ENCODE data around the gene AJM1.
"Not testable (repeated sequence)": the region's sequence is repeated elsewhere in the genome, so short reads cannot be mapped to it uniquely, and the experiment has no call there.

AJM1 gene

DNA sequence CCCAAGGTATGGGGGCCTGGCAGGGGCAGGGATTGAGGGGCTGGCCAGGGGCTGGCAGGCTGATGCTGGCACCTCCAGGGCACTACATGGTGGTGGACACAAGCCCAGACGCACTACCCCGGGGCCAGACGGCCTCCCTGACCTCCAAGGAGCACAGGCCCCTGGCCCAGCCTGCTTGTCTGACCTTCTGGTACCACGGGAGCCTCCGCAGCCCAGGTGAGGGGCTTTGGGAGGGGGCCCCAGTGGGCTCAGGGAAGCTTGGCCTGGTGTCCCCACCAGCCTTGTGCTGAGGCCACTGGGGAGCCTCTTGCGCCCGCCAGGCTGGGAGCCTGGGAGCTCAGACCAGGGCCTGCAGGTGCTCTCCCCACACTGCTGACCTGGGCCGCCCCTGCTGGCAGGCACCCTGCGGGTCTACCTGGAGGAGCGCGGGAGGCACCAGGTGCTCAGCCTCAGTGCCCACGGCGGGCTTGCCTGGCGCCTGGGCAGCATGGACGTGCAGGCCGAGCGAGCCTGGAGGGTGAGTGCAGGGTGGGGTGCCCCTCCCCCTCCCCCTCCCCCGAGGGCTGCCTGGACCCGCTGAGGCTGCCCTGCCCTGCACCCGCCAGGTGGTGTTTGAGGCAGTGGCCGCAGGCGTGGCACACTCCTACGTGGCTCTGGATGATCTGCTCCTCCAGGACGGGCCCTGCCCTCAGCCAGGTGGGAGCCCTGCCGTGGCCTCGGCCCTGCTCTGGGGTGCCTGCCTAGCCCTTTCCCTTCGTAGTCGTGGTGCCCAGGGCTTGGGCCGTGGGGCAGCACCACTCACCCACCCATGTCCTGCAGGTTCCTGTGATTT is 15.5 kb downstream of the AJM1 start:
- no peak for DNase-seq

DNA sequence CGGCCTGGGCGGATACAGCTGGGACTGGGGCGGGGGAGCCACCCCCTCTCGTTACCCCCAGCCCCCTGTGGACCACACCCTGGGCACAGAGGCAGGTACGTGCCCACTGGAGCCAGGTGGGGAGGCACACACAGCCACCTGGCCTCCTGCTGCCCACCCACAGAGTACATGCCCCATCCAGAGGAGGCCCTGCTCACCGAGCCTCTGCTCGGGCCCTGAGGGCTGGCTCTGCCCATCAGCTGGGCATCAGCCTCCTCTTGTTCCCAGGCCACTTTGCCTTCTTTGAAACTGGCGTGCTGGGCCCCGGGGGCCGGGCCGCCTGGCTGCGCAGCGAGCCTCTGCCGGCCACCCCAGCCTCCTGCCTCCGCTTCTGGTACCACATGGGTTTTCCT is 16.2 kb downstream of the AJM1 start:
- no peak for DNase-seq

DNA sequence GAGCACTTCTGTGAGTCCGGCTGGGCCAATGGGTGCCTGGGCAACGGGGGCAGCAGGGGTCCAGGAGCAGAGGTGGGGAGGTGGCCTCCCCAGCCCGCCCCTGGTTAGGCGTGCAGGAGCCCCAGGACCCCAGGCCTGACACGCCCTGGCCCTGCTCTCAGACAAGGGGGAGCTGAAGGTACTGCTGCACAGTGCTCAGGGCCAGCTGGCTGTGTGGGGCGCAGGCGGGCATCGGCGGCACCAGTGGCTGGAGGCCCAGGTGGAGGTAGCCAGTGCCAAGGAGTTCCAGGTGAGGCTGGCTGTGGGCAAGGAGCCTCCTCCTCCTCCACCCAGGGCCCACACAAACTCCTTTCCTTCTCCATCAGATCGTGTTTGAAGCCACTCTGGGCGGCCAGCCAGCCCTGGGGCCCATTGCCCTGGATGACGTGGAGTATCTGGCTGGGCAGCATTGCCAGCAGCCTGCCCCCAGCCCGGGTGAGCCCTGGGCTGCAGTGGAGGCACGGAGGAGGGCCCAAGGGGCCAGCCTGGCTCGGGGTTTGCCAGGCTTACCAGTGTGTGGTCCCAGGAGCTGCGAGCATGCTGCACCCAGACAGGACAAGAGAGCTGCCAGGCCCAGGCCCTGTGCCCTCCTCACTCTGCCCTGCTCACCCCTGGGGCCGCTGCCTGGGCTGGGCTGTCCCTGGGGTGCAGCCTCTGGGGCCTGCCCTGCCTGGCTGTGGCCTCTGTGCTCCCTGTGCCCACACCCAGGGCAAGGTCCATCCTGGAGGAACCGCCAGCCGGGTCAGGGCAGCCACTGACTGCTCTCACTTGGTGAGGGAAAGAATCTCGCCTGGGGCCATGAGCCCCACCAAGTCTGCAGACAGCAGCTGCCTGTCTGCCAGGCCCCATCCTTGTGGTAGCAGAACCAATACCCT is 16.8 kb downstream of the AJM1 start:
- DNase-seq, result no peak

DNA sequence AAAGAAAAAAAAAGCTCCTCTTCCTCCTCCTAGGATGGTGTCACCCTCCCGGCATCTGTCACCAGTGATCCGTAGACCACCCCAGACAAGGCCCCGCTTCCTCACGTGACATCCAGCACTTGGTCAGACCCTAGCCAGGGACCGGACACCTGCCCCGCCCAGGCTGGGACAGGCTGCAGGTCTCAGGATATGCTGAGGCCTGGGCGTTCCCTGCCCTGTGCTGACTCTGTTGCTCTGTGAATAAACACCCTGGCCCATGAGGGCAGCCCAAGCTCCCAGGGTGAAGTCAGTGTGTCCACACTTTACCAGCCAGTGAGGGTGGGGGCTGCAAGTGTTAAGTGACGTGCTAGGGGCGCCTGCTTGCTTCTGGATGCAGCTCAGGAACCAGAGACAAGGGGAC is 18.3 kb downstream of the AJM1 start:
- no peak for DNase-seq

DNA sequence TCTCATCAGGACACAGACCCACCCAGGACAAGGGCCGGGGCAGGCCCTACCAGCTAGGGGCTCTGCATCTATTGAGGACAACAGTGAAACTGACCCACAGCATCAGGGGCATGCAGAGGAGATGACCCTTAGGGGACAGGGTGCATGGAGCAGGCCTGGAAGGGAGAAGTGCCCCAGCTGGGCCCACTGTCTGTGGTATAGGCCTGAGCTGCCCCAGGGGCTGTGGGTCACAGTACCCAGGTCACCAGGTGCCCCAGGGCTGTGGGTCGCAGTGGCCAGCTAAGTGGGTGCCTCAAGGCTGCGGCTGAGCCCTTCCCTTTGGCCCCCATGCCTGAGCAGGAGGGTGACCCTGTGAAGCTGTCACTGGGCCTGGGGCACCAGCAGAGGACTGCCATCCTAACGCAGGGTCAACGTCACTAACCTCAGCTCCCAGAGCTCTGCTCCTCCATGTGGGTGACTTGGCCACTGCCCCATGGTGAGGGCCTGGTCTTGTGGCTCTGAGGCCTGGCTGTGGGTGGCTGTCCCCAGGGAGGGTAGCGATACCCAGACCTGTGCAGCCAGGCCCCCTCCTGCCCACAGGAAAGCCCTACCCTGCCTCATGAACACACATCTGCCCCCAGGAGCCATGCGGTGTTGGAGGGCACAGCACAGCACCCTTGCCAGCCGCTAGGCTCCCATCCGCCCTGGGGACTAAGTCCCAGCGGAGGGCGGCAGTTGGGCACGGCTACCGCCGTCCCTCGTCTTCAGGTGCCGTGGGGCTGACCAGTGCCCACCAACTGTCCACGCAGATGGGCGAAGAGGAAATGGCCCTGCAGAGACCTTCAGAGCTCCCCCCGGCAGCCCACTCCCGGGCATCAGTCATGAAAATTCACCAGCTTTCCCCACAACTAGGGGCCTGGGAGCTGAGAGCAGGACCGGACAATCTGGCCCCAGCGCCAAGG is 18.9 kb downstream of the AJM1 start:
- no peak for DNase-seq

DNA sequence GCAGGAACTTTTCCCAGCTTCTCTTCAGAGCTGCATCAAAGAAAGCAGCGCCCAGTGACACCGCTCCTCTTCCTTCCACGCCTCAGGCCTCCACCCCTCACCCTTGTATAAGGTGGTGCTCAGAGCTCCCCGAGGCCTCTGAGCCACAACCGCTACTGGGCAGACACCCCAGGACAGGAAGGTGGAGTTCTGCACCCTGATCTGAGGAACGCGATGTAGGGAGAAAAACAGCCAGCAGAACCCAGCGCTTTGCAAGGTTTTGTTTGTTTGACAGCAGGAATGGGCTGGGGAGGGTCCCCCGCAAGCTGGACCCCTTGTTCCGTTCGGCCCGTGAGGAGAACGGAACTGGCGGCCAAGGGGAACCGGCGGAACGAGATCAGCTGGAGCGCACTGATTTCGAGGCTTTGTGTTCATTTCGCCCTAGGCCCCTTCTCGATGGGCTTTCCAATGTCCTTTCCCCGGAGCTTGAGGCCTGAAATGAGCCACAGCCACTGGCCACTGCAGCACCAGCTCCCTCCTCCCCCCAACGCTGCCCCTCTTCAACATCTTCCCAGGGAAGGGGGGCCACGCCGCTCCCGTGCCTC is 19.7 kb downstream of the AJM1 start:
- no peak for DNase-seq

DNA sequence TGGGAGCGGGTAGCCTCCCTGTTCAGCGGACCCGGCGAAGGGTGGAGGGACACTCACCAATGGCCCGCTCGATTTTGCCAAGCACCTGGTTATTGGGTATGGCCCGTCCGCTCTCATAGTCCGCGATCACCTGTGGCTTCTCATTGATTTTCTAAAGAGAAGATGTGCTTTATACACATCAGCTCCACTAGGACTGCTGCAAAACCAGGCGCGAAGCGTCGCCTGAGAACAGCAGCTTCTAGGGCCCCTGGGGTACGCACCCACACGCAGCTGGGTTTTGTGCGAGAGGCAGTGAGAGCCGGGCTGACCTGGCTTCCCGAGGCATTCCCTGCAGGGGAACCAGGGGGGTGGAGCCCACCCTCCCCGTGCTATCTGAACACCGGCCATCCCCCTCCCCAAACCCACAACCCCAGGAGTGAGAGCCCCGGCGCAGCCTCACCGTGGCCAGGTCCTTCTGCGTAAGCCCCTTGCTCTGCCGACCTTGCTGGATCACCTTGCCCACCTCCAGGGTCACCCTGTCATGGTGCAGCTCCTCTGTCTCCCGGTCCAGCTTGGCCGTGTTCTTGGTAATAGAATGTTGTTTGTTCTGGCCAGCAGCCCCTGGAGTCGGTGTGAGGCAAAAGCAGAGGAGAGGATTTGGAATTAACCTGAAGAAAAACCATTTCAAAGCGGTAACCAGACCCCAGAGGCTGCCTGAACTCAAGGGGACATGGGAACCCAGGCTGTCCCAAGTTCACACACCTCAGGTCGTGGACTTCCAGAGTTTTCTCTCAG is 20.8 kb downstream of the AJM1 start:
- DNase-seq, result no peak

DNA sequence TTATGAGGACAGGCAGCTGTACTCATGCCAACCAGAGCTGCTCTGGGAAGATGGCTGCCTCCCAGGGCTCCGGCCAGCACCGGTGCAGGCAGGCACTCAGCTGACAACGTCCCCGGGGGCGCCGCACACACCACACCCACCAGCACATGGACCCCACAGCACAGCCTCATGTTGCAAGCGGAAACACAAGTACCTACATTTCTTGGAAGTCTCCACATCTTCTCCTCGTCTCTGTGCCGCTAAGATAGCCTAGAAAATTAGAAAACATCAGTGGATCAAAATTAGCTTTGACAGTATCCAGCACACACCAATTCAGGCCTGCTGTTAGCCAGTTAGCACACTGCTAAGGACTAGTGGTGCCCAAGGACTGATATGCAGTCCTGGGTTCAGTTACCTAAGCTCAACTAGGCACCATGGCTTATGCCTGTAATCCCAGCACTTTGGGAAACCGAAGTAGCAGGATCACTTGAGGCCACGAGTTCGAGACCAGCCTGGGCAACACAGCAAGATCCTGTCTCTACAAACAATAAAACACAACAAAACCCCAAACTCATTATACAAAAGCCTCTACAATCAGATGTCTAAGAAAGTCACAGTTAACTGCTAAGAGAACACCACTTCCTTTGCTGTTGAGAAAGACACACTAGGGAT is 21.5 kb downstream of the AJM1 start:
- no peak for DNase-seq

DNA sequence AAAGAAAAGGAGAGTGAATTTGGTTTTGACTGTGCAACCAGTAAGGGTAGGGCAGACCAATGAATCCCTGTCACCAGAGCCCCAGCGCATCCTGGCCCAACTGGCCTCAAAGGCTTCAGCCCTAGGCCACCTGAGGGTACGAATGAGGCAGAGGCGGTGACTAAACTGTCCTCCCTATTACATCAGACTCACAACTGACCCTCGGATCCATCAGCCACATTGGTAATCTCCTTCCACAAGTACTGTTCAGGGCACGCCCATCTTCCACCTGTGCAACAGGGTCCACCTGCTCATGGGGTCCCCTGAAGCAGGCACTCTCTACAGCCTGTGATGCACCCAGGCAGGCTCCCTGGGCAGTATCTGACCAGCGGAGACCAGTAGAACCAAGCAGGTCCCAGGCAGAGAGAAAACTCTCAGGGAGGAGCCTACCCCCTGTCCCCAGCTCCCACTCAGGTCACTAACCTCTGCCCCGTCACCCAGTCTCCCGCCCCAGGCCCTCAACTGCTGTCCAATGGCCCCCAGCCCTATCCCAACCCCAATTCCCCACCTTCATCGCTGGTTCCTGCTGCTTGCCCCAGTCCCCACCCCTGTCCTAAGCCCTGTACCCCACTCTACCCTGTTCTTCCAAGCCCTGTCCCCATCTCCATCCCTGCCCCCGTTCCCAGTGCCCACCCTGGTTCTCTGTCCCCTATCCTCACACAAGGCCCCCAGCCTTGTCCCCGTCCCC is 22.9 kb downstream of the AJM1 start:
- DNase-seq, result no peak

DNA sequence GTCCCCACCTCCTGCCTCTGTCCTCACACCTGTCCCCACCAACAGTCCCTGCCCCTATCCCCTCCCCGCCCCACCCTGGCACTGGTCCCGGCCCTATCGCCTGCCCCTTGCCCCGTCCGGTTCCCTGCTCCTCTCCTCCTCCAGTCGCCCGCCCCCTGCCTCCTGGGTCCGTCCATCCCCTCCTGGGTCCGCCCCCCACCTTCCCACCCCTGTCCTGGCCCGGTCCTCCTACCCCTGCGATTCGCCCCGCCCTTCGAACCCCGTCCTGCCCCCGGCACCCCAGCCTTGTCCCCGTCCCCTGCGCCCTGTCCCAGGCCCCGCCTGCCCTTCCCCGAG is 23.5 kb downstream of the AJM1 start:
- no peak for DNase-seq

DNA sequence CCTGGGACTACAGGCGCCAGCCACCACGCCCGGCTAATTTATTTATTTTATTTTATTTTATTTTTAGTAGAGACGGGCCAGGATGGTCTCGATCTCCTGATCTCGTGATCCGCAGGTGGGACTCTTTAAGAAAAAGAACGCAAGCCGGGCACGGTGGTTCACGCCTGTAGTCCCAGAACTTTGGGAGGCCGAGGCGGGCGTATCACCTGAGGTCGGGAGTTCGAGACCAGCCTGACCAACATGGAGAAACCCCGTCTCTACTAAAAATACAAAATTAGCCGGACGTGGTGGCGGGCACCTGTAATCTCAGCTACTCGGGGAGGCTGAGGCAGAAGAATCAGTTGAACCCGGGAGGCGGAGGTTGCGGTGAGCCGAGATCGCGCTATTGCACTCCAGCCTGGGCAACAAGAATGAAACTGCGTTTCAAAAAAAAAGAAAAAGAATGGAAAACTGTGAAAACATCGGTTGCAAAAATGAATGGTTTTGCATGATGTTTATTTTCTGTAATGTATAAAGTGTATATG is 24.7 kb downstream of the AJM1 start:
- DNase-seq, result not testable (repeated sequence)

DNA sequence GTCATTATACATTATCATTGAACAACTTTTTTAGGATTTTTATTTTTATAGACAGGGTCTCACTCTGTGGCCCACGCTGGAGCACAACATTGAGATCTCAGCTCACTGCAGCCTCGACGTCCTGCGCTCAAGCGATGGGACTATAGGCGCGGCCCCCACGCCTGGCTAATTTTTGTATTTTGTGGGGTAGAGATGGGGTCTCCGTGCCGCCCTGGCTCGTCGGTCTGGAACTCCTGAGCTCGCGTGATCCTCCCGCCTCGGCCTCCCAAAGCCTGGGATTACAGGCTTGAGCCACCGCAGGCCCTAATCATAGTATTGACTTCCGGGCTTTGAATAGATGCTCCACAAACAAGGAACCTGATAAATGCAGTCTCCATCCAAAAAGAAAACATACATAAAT is 25.2 kb downstream of the AJM1 start:
- DNase-seq, result no peak

DNA sequence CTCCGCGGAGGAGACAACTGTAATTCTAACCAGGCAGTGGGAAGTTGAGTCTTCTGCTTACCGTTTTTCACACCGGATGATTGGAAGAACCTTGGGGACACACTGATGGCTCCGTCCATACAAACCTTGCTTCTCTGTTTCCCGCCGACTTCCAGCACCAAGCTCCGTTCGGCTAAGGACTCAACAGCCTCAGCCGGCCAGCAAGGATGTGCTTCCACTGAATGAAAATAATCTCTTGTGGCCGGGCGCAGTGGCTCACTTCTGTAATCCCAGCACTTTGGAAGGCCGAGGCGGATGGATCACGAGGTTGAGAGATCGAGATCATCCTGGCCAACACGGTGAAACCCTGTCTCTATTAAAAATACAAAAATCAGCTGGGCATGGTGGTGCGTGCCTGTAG is 25.6 kb downstream of the AJM1 start:
- DNase-seq, result no peak

DNA sequence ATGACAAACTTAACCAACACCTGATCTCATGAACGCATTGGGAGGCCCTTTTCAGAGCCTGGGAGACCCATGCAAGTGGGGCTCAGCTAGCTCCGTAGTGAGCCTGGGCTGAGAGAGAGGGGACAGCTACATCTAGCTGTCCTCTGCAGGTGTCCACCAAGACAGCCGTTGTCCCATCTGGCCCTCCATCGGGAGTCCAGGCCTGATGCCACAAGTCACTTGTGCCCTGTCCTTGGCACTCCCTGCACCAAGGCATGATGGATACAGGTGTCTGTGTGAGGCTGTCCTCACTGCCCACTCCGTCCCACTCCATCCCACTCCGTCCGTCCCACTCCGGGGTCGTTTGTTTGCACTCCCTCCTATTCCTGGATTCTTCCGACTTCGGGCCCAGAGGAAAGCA is 26.4 kb downstream of the AJM1 start:
- no peak for DNase-seq

DNA sequence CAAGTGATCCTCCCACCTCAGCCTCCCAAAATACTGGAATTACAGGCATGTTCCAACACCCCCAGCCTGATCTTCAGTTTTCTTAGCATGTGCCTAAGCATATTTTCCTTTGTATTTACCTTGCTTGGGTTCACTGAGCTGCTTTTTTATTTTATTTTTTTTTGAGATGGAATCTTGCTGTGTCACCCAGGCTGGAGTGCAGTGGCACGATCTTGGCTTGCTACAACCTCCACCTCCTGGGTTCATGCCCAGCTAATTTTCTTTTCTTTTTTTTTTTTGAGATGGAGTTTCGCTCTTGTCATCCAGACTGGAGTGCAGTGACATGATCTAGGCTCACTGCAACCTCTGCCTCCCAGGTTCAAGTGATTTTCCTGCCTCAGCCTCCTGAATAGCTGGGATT is 27.3 kb downstream of the AJM1 start:
- DNase-seq, result not testable (repeated sequence)

DNA sequence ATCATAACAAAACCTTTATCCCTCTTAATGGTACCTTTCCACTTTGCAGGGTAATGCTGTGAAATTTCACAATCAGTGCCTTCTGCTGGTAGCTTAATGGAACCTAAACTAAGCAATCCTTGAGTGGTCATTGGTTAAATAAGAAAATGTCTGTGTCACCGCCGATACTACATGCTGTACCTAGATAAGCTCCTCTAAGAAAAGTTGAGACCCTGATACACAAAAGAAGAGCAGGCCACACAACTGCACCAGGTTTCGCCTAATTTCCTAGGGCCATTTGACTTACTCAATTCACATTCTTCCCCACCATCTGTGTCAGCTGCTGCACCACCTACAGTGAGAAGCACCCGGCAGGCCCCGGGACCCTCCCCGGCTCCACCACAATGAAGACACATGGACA is 32.9 kb downstream of the AJM1 start:
- no peak for DNase-seq

DNA sequence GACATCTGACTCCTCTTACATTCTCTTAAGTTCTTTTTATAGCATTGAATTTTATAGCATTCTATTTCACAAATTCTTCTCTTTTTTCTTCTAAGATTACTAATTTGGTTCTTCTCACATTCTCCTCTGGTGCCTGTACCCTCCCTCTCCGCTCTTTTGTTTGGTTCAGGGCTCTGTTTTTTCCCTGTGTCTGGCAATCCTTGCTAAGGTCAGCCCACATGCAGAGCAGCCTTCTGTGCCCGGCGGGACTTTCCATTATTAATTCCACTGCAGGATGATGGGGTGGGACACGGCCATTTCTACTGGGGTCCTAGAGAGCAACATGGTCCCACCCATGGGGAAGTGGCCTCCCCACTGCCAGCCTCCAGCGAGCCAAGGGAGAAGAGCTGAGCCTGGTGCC is 34.2 kb downstream of the AJM1 start:
- DNase-seq, result no peak

DNA sequence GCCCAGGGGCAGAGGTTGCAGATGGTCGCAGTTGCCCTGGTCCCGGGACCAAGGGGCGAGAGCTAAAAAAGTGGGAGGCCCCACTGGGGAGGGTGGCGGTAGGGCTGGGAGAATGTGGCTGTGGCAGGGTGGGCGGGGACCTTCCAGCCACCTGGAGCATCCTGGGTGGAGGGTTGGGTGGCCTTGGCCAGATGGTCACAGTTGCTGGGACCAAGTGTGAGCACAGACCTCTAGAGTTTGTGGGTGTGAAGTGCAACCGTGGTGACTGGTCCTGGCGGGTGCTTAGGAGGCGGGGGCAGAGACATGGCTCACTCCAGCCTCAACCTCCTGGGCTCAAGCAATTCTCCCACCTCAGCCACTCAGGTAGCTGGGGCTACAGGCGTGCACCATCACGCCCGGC is 38.4 kb downstream of the AJM1 start:
- DNase-seq, result no peak

DNA sequence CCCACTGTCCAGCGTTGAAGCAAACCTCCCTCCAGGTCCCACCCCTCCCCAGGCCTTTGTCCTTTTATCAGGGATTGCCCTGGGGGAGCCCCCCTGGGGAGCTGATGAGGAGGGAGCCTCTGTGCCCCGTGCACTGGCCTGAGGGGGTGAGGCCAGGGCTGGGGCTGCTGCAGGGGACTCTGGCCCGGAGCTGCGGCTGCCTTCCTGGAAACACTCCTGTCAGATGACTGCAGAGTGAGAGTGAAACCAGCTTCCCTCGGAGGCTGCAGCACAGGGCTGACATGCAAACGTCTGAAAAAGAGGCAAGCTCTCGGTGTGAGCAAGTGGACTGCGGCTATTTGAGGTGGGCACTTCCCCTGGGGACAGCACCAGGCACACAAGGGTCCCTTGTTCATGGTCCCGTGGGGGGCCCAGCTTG is 39.4 kb downstream of the AJM1 start:
- DNase-seq, result no peak

Data from NCI-H748 treated with DMSO at 0.1 percent for 48 hours (cell line).